HG03064 (cell line): ENCODE measurements around the gene TRIB2.

Experiments
- ATAC-seq: cut with Tn5 transposase; IDR thresholded peaks from one replicate; pipeline ENCODE4 v1.9.1; 2021; ENCODE audit warnings: low read depth; ENCODE audit not compliant: unreplicated experiment

Gene TRIB2

GRCh38 chr2:12770300-12770968 is 53.7 kb downstream of the TRIB2 start:
- ATAC-seq, result no peak

- ATAC-seq, result no peak
Measured at GRCh38 chr2:12771154-12771553, 54.4 kb downstream of the TRIB2 start.

DNA sequence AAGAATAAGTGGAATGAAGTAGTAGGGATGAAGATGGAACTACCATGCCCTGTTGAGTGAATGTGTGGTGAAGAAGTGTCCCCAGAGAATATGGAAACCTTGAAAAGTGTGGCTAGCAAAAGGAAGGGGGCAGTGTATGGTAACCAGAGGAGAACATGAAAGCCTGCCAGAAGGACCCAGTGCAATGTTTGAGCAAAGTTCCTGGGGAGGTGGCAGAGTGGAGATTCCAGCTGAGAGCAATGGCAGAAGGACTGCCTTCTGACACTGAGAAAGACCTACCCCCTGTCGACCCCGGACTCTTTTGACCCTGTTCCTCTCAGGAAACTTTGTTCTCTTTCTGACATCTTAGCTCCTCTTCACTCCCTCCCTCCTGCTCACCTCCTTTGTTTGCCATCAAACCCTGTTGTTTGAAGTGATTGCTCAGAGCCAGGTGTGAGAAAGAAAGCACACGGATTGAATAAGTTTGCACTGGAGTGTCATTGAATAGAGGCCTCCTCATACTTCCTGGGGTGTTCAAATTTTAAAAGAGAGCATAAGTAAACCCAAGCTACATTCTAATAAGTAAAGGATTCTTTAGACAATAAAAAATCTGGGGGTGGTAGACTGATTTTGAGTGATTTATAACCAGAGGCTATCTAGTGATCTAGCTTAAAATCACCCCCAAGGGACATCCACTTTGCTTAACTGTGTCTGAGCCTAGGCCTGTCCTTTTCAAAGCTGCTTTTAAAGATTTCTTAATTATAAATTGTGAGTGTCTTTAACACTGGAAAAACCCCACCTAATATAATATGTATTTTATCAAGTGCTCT is 57.1 kb downstream of the TRIB2 start:
- no peak for ATAC-seq

DNA sequence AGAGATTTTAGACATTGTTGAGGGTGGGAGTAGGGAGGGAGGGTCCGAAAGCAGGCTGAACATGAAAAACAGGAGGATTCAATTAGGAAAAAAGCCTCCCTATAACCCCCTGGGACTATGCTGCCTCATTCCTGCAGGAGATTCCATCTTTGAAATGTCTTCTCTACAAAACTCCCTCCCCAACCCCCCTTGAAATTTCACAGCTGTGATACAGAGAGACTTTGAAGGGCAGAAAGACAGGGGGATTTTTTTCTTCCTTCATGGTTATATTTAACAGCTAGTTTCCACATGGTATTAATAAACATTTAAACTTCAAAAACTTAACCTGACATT is 57.6 kb downstream of the TRIB2 start:
- no peak for ATAC-seq

DNA sequence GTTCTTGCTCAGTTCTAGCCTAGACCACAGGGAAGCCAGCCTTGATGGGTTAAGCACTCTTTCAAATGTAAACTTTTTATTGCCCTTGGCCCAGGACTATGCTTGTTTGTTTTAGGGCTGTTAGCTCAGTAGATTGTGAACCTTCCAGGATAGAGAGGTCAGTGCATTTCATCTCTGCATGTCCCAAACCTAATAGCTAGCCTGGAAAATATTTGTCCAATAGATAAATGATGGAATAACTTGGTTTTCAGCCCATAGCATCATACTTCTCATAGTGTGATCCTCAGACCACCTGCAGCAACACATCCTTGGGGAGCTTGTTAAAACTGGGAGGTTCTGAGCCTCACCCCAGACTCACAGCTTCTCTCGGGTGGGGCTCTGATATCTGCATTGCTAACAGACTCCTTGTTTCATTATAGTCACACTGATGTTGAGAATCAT is 59.8 kb downstream of the TRIB2 start:
- no peak for ATAC-seq

DNA sequence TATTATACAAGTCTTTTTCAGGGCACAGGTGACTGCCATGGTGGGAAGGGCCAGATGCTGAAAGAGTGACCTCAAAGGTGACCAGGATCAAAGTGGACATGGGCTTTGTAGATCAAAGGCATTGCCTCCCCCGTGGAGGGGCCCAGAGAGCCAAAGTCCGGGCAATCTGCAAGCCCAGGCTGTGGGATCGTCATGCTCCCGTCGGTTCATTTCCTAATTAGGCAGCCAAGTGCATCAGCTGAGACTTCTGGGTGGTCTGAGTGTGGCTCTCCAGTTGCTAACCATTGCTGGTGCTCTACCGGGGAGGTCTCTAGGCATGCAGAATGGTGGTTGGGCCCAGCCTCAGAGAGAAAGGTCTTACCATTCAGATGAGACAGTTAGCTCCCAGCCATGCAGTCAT is 61.6 kb downstream of the TRIB2 start:
- no peak for ATAC-seq

DNA sequence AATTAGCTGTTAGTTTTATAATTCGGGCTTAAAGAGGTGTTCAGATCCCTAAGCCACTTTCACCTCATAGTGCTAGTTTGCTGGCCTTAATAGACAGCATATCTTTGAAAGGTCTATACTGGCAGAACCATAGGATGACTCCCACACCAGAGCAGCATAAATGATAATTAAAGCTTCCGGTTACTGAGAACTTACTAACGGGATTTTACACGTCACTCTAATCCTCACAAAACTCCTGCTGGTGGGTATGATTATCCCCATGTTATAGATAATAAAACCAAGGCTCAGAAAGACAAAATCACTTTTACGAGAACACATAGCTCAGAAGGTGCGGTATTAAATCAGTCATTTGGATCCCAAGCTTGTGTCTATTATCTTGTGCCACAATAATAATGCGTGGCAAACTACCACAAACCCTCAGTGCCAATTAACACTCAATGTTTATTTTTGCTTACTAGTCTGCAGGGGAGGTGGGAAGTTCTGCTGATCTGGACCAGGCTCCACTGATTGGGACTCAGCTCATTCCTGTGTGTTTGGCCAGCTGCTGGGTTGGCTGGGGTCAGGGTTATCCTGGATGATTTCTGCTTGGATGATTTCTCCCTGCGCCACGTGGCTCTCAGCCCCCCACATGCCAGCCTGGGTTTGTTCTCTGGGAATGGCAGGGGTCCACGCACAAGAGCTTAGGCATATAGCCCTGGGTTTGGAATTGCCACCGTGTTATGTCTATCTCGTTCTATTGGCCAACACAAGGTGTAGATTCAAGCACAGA is 62.3 kb downstream of the TRIB2 start:
- ATAC-seq, result no peak

DNA sequence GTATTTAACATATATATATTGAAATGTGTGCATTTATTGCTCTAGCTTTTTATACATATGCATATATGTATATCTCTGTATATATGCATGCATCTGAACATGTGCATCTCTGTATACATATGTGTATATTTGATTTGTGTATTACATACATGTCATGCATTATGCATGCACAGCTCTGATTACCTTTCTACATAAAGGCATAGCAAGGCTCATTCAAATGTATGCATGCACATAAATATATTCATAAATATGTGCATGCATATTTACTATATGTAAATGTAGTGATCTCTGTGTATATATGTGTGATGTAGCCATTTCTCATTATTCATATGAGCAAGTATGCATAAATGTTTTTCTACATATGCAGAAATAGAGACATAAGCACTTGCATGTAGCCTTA is 64.6 kb downstream of the TRIB2 start:
- no peak for ATAC-seq

- no peak for ATAC-seq
Measured at GRCh38 chr2:12787891-12788801, 71.4 kb downstream of the TRIB2 start.

DNA sequence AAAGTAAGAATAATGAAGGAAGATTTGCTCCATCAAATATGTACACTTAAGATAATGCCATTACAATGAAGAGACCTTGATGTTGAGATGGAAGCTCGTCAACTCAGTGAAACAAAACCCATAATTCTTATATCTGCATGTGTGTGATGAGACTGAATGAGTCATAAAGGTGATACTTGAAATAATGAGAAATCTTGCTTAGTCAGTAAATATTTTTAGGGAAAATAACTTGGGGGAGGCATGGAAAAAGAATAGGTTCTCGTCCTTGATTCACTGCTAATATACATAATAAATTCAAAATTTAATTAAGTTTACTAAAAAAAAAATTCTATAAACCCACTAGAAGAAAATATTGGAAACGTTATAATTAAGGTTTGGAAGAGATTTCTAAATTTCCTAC is 75.2 kb downstream of the TRIB2 start:
- ATAC-seq, result no peak
